ENCODE measurements around the gene GMPPB.

GMPPB gene

GRCh38 chr3:49727924-49728361, 4.2 kb upstream of the GMPPB start:
- DNase-seq (ENCODE audit: low read depth): no peak

- DNase-seq (ENCODE audit: low read depth): no peak
Measured at GRCh38 chr3:49727154-49727923, 3.6 kb upstream of the GMPPB start.

GRCh38 chr3:49725906-49726681, 2.3 kb upstream of the GMPPB start:
- DNase-seq (ENCODE audit: low read depth): no peak

- no peak for DNase-seq (ENCODE audit: low read depth)
Measured at GRCh38 chr3:49724586-49724985, 835 bp upstream of the GMPPB start.

GRCh38 chr3:49723296-49723627, 489 bp downstream of the GMPPB start:
- DNase-seq (ENCODE audit: low read depth): peak; percentile 33

GRCh38 chr3:49722896-49723295, 855 bp downstream of the GMPPB start:
- no peak for DNase-seq (ENCODE audit: low read depth)

- DNase-seq (ENCODE audit: low read depth): no peak
Measured at GRCh38 chr3:49721896-49722781, 1.6 kb downstream of the GMPPB start.

- no peak for DNase-seq (ENCODE audit: low read depth)
Measured at GRCh38 chr3:49721596-49721895, 2.2 kb downstream of the GMPPB start.

- no peak for DNase-seq (ENCODE audit: low read depth)
Measured at GRCh38 chr3:49720855-49721595, 2.7 kb downstream of the GMPPB start.

- peak; percentile 83 for DNase-seq (ENCODE audit: low read depth)
Measured at GRCh38 chr3:49719214-49719884, 4.4 kb downstream of the GMPPB start, which contains the start of gene AMIGO3. TSS of gene AMIGO3 (minus strand) at chr3:49719684. CDS start at chr3:49719465, 219 bp downstream.

- no peak for DNase-seq (ENCODE audit: low read depth)
Measured at GRCh38 chr3:49718858-49719213, 4.9 kb downstream of the GMPPB start.

- no peak for DNase-seq (ENCODE audit: low read depth)
Measured at GRCh38 chr3:49717959-49718857, 5.5 kb downstream of the GMPPB start.

GRCh38 chr3:49717211-49717958, 6.4 kb downstream of the GMPPB start:
- DNase-seq (ENCODE audit: low read depth): no peak

- DNase-seq (ENCODE audit: low read depth): no peak
Measured at GRCh38 chr3:49716691-49717210, 7.0 kb downstream of the GMPPB start.

GRCh38 chr3:49716169-49716568, 7.6 kb downstream of the GMPPB start:
- no peak for DNase-seq (ENCODE audit: low read depth)

GRCh38 chr3:49715611-49716121, 8.1 kb downstream of the GMPPB start:
- no peak for DNase-seq (ENCODE audit: low read depth)

- DNase-seq (ENCODE audit: low read depth): no peak
Measured at GRCh38 chr3:49714728-49715550, 8.8 kb downstream of the GMPPB start.
